Pancreas (tissue), 10 donors: ENCODE measurements around the gene AS3MT. TPM values are rescaled to one million over a fixed set of nuclear protein-coding genes. Genes with fewer than 3 reads are reported as not detected.
"Not testable (repeated sequence)": the region's sequence is repeated elsewhere in the genome, so short reads cannot be mapped to it uniquely, and the experiment has no call there.

Experiments
- ATAC-seq, 4 donors: fragments of 200-7000 bp; cut with Tn5 transposase; one replicate each; pipeline versions ENCODE4 v1.8.0 to v1.9.1; 2020; ENCODE audit warnings: mild to moderate bottlenecking in 4 of 4, moderate library complexity in 4 of 4
- DNase-seq, 6 donors: peaks; one replicate each; pipeline ENCODE4 v3.0.0-alpha.2; 2020
- FAIRE-seq: peaks from 2 replicates; lab custom pipeline; 2012; peaks lifted over from hg19 to GRCh38; lab: Jason Lieb, UNC
- H3K27ac ChIP-seq, 4 donors: fragments of 200-600 bp; sonication (generic); 1 replicate in 3 of 4; 2 replicates in 1 of 4; pipeline versions ENCODE4 v1.5.0 to v1.8.0; 2020
- H3K27me3 ChIP-seq, 4 donors: fragments of 200-600 bp; one replicate each; pipeline ENCODE4 v1.8.0; 2021
- H3K36me3 ChIP-seq, 3 donors: fragments of 200-600 bp; sonication (generic) in 1 of 3; one replicate each; pipeline versions ENCODE4 v1.5.0 to v1.8.0; 2020 to 2021
- H3K4me1 ChIP-seq, 3 donors: fragments of 200-600 bp; one replicate each; pipeline ENCODE4 v1.8.0; 2021
- H3K4me3 ChIP-seq, 4 donors: fragments of 200-600 bp; sonication (generic) in 2 of 4; one replicate each; pipeline versions ENCODE4 v1.5.0 to v1.8.0; 2020 to 2021
- H3K9me3 ChIP-seq, 4 donors: fragments of 200-600 bp; one replicate each; pipeline ENCODE4 v1.8.0; 2021
- WGBS, 2 donors: extraction: QIAGEN DNeasy Blood & Tissue Kit; methylation state at CpG; one replicate each; pipeline ENCODE4 v1.1.7; 2013; 5-methylcytosine and 5-hydroxymethylcytosine counted together
- intact Hi-C, 3 donors: fragments of 100-400 bp; cut with DNase I; formaldehyde crosslinking; loops; one replicate each; pipeline versions ENCODE4 v1.11.1 to v1.14.2; 2022
- polyA plus RNA-seq, 2 donors: library from polyadenylated mRNA; stranded (reverse); fragments of 200-250 nt; gene quantifications; one replicate each; pipeline ENCODE4 v1.2.3, GENCODE V29; 2013
- total RNA-seq, 6 donors: library from RNA; stranded (reverse); fragmentation: NEBNext Ultra II Directional in 4 of 6; extraction: Animal tissue kit (Norgen Biotek cat#: 25700) in 4 of 6; gene quantifications; one replicate each; pipeline versions ENCODE4 v1.2.1 to v1.2.4, GENCODE V29; 2021 to 2023
- TF ChIP-seq, protein P1 (sequence below), 4 donors: fragments of 200-600 bp; sonication (generic) in 3 of 4; IDR thresholded peaks; one replicate each; pipeline versions ENCODE4 v1.5.0 to v1.8.0; 2021; ENCODE audit warnings: antibody characterized with exemption in 4 of 4
- donor health status: healthy with polysubstance abuse.
- donor health status: DM: no; HTN: no; CAD: no; lungs with moderate emphysema.
- donor health status: DM: no; HTN: no; CAD: no.
- donor health status: control.
- donor health status: control.
- donor health status: Bipolar disorder and iron deficiency.
- donor health status: DM: yes; HTN: yes; CAD: no.
- donor health status: DM: no; HTN: no; CAD: no.
- donor health status: DM: no; HTN: no; CAD: no.
- donor health status: DM: yes; HTN: yes; CAD: no.

AS3MT gene, protein sequence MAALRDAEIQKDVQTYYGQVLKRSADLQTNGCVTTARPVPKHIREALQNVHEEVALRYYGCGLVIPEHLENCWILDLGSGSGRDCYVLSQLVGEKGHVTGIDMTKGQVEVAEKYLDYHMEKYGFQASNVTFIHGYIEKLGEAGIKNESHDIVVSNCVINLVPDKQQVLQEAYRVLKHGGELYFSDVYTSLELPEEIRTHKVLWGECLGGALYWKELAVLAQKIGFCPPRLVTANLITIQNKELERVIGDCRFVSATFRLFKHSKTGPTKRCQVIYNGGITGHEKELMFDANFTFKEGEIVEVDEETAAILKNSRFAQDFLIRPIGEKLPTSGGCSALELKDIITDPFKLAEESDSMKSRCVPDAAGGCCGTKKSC
- total RNA-seq (1 to 10 TPM in 5 of 6 donors, under 1 TPM in 1; 0.87 to 3.2 (median 2.7) TPM), polyA plus RNA-seq (10 to 100 TPM in 1 of 2 donors, 1 to 10 TPM in 1; 6.3 to 11.4 TPM)

DNA sequence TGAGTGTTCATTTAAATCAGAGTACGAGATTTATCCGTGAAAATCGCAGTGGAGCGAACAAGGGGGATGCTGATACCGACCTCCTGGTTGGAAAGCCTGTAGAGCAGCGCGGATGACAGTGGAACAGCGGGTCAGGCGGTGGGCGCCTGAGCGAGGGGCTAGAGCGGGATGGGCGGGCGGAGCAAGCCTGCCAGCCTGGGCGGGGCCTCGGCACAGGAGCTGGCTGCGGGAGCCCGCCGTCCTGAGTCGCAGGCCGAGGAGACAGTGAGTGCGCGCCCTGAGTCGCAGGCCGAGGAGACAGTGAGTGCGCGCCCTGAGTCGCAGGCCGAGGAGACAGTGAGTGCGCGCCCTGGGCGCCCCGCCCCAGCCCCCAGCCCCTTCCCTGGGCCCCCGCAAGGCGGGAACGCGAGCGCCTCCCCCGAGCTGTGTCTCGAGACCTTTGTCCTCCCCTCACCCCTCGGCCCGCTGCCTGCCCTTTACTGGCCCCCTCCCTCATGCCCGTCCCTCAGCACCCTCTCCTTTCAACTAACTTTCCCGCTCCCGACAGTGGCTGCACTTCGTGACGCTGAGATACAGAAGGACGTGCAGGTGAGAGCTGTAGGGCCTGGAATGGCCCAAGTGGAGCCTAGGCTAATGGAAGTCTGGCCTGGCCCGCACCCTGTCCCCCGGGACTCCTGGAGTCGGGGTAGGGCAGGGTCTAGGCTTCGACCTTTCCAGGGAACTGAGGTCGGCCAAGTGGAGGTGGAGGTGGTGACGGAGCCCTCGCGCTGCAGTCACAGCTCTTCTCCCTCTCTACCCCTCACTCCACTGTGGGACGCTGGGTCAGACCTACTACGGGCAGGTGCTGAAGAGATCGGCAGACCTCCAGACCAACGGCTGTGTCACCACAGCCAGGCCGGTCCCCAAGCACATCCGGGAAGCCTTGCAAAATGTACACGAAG is at the start of gene AS3MT:
TSS of gene AS3MT (plus strand) at position 213 of the 941 bp plus-strand sequence. CDS start at position 336, 123 bp downstream.
- Histone ChIP-seq H3K27me3 (no peaks in the 10 kb centered on the region), H3K36me3 (no peaks in the 10 kb centered on the region), H3K27ac (no peak within 1 kb of the TSS), H3K4me1 (peaks cover 0 to 4% (median 0%) of the 10 kb centered on the region in 3 donors), H3K4me3 (peak within 1 kb of the TSS; percentile 18 to 60 (median 38)), H3K9me3 (no peaks in the 10 kb centered on the region)
- peak; percentile 25 to 78 (median 44) for DNase-seq
- intact Hi-C loops, result no loop called here
- WGBS, 2 donors, result 3 to 6% methylated on average over 54 to 63 of the region's 63 CpGs
- FAIRE-seq, result no peak
- TF ChIP-seq, protein P1, sequence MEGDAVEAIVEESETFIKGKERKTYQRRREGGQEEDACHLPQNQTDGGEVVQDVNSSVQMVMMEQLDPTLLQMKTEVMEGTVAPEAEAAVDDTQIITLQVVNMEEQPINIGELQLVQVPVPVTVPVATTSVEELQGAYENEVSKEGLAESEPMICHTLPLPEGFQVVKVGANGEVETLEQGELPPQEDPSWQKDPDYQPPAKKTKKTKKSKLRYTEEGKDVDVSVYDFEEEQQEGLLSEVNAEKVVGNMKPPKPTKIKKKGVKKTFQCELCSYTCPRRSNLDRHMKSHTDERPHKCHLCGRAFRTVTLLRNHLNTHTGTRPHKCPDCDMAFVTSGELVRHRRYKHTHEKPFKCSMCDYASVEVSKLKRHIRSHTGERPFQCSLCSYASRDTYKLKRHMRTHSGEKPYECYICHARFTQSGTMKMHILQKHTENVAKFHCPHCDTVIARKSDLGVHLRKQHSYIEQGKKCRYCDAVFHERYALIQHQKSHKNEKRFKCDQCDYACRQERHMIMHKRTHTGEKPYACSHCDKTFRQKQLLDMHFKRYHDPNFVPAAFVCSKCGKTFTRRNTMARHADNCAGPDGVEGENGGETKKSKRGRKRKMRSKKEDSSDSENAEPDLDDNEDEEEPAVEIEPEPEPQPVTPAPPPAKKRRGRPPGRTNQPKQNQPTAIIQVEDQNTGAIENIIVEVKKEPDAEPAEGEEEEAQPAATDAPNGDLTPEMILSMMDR (IDR thresholded peaks at IDR 0.05), result no peak
- peak; percentile 86 to 95 (median 92) for ATAC-seq

DNA sequence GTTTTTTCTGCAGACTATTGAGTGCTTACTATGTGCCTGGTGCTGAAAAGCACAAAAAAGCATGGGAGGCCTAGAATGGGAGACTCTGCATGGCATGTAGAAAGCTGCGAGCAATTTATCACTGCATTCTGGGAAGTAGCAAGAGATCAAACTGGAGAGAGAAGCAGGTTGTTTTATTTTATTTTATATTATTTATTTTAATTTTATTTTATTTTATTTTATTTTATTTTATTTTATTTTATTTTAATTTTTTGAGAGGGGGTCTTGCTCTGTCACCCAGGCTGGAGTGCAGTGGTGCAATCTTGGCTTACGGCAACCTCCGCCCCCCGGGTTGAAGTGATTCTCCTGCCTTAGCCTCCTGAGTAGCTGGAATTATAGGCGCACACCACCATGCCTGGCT is 49.3 kb upstream of the AS3MT start:
- H3K27ac ChIP-seq, H3K9me3 ChIP-seq, FAIRE-seq, H3K4me1 ChIP-seq, H3K36me3 ChIP-seq, DNase-seq, ATAC-seq, intact Hi-C loops, H3K4me3 ChIP-seq, H3K27me3 ChIP-seq: not testable (repeated sequence)
- WGBS, 2 donors, result 95 to 97% methylated on average over 5 of the region's 5 CpGs

DNA sequence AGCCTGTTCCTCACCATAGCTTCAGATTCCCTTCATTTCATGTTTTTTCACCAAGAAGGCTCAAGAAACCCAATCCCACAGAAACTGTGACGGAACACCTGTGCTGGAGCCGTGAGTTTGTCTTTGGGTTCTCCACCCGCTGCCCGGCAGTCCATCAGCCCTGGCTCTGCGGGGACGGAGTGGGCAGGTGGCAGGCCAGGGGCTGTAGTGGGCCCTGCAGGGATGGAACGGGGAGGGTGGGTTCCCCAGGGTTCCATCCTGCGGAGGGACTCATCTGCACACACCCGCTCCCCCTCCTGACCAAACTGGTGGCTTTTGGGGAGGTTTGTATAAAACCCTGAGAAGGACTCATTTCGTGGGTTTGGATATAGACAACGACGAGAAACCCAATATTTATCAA is 47.0 kb upstream of the AS3MT start:
- no peaks in the 10 kb centered on the region for H3K36me3 ChIP-seq
- H3K9me3 ChIP-seq, result no peaks in the 10 kb centered on the region
- no peak for DNase-seq
- H3K4me1 ChIP-seq, result no peaks in the 10 kb centered on the region
- no peaks in the 10 kb centered on the region for H3K27me3 ChIP-seq
- H3K4me3 ChIP-seq, result no peak overlapping the region
- intact Hi-C loops, result no loop called here
- no peak for FAIRE-seq
- TF ChIP-seq, protein P1 (IDR thresholded peaks at IDR 0.05), result no peak
- no peak for ATAC-seq
- H3K27ac ChIP-seq, result no peak overlapping the region
- WGBS, 2 donors, result 84 to 89% methylated on average over 12 of the region's 12 CpGs

DNA sequence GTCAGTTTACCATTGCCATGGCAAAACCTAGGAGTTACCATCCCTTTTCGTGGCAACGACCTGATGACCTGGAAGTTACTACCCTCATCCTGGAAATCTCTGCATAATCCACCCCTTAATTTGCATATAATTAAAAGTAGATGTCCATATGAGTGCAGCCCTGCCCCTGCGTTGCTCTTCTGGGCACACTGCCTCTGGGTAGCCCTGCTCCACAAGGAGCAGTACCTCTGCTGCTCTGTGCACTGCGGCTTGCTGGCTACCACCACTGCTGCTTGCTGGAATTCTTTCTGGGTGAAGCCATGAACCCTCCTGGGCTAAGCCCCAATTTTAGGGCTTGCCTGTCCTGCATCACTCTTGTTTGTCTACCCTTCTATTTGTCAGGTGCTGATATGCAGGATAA is 44.6 kb upstream of the AS3MT start:
- Histone ChIP-seq H3K27me3 (no peaks in the 10 kb centered on the region), H3K4me3 (no peak overlapping the region), H3K9me3 (no peaks in the 10 kb centered on the region), H3K4me1 (no peaks in the 10 kb centered on the region), H3K36me3 (no peaks in the 10 kb centered on the region), H3K27ac (no peak overlapping the region)
- WGBS, 2 donors, result 86 to 91% methylated on average over 4 of the region's 4 CpGs
- DNase-seq, result no peak
- no peak for ATAC-seq
- no peak for FAIRE-seq
- TF ChIP-seq, protein P1 (IDR thresholded peaks at IDR 0.05), result no peak
- intact Hi-C loops, result no loop called here

DNA sequence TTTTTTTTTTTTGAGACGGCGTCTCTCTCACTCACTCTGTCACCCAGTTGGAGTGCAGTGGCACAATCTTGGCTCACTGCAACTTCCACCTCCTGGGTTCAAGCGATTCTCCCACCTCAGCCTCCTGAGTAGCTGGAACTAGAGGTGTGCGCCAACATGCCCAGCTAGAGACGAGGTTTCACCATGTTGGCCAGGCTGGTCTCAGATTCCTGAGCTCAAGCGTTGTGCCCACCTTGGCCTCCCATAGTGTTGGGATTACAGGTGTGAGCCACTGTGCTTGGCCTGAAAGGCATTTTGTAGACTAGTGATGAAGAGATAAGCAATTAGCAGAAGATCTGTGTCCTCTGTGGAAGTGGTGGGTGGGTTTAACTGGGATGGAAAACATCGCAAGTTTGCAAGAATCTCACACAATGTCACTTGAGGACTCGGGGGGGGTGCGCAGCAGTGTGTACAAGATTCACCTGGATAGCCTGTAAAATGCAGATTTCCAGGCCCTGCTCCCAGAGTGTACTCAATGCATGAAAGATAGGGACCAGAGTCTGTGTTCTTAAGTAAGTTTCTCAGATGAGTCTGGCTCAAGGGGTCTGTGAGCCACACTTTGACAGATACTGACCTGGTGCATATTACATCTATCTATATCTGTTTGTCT is 43.0 kb upstream of the AS3MT start:
- TF ChIP-seq, protein P1 (IDR thresholded peaks at IDR 0.05), result no peak
- Histone ChIP-seq H3K4me1 (no peaks in the 10 kb centered on the region), H3K4me3 (no peak overlapping the region), H3K9me3 (no peaks in the 10 kb centered on the region), H3K36me3 (no peaks in the 10 kb centered on the region), H3K27ac (no peak overlapping the region), H3K27me3 (no peaks in the 10 kb centered on the region)
- FAIRE-seq, result no peak
- 81 to 85% methylated on average over 9 of the region's 9 CpGs for WGBS, 2 donors
- intact Hi-C loops, result no loop called here
- no peak for ATAC-seq
- no peak for DNase-seq
